ENCODE results near the gene C3orf62. TPM values are rescaled to one million over a fixed set of nuclear protein-coding genes. Genes with fewer than 3 reads are reported as not detected.

C3orf62 gene
- total RNA-seq, 1 donor from 2014 or later: 10.7 TPM

- H3K36me3 Mint-ChIP-seq: no peaks in the 10 kb centered on the region
- peaks cover 7% of the 10 kb centered on the region for H3K4me1 Mint-ChIP-seq (ENCODE audit: unreplicated experiment)
- no peak for TF ChIP-seq CTCF (conservative IDR thresholded peaks at IDR 0.05)
- H3K27me3 Mint-ChIP-seq: no peaks in the 10 kb centered on the region
- H3K9me3 Mint-ChIP-seq: no peaks in the 10 kb centered on the region
- DNase-seq (ENCODE audit: extremely low spot score, unreplicated experiment): no peak
- H3K4me3 Mint-ChIP-seq: no peak overlapping the region
- H3K27ac Mint-ChIP-seq: no peak overlapping the region
Observed at GRCh38 chr3:49257187-49257586, 19.8 kb downstream of the C3orf62 start.

GRCh38 chr3:49255718-49256511 lies 21.1 kb downstream of the C3orf62 start:
- H3K9me3 Mint-ChIP-seq: no peaks in the 10 kb centered on the region
- peak overlapping the region; percentile 62 for H3K27ac Mint-ChIP-seq
- no peak overlapping the region for H3K4me3 Mint-ChIP-seq
- no peak for TF ChIP-seq CTCF (conservative IDR thresholded peaks at IDR 0.05)
- no peak for DNase-seq (ENCODE audit: extremely low spot score, unreplicated experiment)
- no peaks in the 10 kb centered on the region for H3K27me3 Mint-ChIP-seq
- peaks cover 7% of the 10 kb centered on the region for H3K4me1 Mint-ChIP-seq (ENCODE audit: unreplicated experiment)
- H3K36me3 Mint-ChIP-seq: no peaks in the 10 kb centered on the region

- peaks cover 7% of the 10 kb centered on the region for H3K4me1 Mint-ChIP-seq (ENCODE audit: unreplicated experiment)
- no peaks in the 10 kb centered on the region for H3K36me3 Mint-ChIP-seq
- no peaks in the 10 kb centered on the region for H3K9me3 Mint-ChIP-seq
- DNase-seq (ENCODE audit: extremely low spot score, unreplicated experiment): no peak
- no peak overlapping the region for H3K4me3 Mint-ChIP-seq
- TF ChIP-seq CTCF (conservative IDR thresholded peaks at IDR 0.05): no peak
- H3K27me3 Mint-ChIP-seq: no peaks in the 10 kb centered on the region
- peak overlapping the region; percentile 20 for H3K27ac Mint-ChIP-seq
Observed at GRCh38 chr3:49255112-49255511, 21.9 kb downstream of the C3orf62 start.

GRCh38 chr3:49253512-49253911 lies 23.5 kb downstream of the C3orf62 start:
- H3K4me1 Mint-ChIP-seq (ENCODE audit: unreplicated experiment): peaks cover 12% of the 10 kb centered on the region
- no peaks in the 10 kb centered on the region for H3K36me3 Mint-ChIP-seq
- no peak for TF ChIP-seq CTCF (conservative IDR thresholded peaks at IDR 0.05)
- H3K27ac Mint-ChIP-seq: no peak overlapping the region
- H3K27me3 Mint-ChIP-seq: no peaks in the 10 kb centered on the region
- H3K4me3 Mint-ChIP-seq: no peak overlapping the region
- DNase-seq (ENCODE audit: extremely low spot score, unreplicated experiment): no peak
- H3K9me3 Mint-ChIP-seq: no peaks in the 10 kb centered on the region

- H3K36me3 Mint-ChIP-seq: no peaks in the 10 kb centered on the region
- no peak for TF ChIP-seq CTCF (conservative IDR thresholded peaks at IDR 0.05)
- no peaks in the 10 kb centered on the region for H3K27me3 Mint-ChIP-seq
- H3K9me3 Mint-ChIP-seq: no peaks in the 10 kb centered on the region
- H3K27ac Mint-ChIP-seq: no peak overlapping the region
- H3K4me1 Mint-ChIP-seq (ENCODE audit: unreplicated experiment): peaks cover 4% of the 10 kb centered on the region
- no peak for DNase-seq (ENCODE audit: extremely low spot score, unreplicated experiment)
- no peak overlapping the region for H3K4me3 Mint-ChIP-seq
Observed at GRCh38 chr3:49248840-49249227, 28.2 kb downstream of the C3orf62 start.

Data from type B pancreatic cell (in vitro differentiated cells).